ENCODE measurements around the gene TAF11L5.
"Not testable (repeated sequence)": the region's sequence is repeated elsewhere in the genome, so short reads cannot be mapped to it uniquely, and the experiment has no call there.

Gene TAF11L5

GRCh38 chr5:17524935-17525334, at the start of gene TAF11L5:
Gene TAF11L5, plus strand, starts transcription at chr5:17525235.
- not testable (repeated sequence) for DNase-seq (ENCODE audit: low read depth)

DNA sequence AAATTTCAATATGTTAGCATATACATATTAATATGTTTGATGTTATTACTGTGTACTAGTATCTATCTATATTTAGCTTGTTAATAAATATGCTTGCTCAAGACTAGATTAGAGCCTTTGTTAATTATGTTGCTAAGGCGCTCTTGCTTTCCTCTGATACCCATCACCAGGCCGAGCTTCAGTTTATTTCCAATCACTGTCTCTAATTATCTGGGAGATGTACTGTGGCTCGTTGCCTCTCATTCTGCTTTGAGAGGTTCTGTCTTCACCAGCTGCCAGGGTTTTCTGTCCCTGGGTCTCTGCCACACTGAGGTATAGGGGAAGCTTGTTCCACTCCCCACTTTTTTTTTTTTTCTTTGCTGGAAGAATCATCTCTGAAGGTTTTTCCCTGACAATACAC, 48.0 kb upstream of the TAF11L5 start:
- no peak for DNase-seq (ENCODE audit: low read depth)

DNA sequence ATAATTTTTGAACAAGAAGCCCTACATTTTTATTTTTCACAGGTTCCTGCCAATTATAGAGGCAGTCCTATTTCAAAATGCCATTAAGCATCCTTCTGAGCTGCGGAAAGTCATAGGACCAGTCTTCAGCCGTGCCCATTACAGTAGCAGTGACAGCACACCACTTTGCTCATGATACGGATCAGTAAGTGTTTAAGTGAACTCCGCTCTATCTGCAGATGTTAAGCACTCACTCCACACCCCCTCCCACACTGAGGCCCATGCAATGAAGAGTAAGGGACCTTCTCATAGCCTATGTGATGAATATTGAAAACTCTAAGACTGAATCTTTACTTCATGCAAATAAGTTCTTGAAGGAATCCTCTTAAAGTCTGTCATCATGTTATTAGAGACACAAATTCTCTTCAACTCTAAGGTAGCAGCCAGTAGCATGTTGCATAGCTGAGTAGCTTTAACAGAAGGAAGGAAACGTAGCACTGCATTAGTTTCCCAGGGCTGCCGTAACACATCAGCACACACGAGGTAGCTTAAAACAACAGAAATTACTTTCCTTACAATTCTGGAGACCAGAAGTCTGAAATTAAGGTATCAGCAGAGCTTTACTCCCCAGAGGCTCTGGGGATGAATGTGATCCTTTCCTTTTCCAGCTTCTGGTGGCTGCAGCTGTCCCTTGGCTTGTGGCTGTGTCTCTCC, 47.3 kb upstream of the TAF11L5 start:
- DNase-seq (ENCODE audit: low read depth), result no peak

GRCh38 chr5:17481378-17481777, 43.7 kb upstream of the TAF11L5 start:
- no peak for DNase-seq (ENCODE audit: low read depth)

DNA sequence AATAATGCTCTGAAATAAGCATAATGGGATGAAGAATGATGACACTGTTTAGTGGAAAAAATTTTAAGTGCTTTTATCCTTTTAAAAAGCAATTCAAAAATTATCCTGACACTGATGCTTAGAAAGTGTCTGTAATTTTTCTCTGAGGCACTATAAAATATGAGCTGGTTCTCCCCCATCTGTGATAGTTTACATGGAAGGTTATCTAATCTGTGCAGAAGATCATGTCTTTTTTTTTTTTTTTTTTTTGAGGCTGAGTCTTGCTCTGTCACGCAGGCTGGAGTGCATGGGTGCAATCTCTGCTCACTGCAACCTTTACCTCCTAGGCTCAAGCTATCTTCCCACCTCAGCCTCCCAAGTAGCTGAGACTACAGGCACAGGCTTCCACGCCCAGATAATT, 42.2 kb upstream of the TAF11L5 start:
- DNase-seq (ENCODE audit: low read depth), result no peak

DNA sequence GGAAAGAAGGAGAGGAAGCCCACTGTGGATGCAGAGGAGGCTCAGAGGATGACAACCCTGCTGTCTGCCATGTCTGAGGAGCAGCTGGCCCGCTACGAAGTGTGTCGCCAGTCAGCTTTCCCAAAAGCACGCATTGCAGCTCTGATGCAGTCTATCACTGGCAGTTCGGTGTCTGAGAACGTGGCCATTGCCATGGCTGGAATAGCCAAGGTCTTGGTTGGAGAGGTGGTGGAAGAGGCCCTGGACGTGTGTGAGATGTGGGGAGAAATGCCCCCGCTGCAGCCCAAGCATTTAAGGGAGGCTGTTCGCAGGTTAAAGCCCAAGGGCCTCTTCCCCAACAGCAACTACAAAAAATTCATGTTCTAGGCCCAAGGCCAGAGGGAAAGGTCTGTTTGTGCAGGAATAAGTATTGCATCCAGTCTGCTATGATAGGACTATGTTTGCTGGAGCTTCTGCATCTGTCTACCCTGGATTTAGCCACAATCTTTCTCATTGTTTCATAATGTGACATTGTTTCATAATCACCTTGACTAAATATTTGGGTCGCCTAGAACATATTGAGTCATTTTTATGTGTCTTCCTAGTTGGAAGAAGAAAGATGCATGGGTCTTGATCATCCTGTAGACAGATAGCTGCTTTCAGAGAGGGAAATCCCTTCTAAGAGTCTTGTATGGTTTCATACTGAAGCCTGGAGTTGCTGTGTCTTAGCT, 38.4 kb upstream of the TAF11L5 start:
- DNase-seq (ENCODE audit: low read depth), result not testable (repeated sequence)

- DNase-seq (ENCODE audit: low read depth), result no peak
These were observed 37.9 kb upstream of the TAF11L5 start for GRCh38 chr5:17487174-17487512.

DNA sequence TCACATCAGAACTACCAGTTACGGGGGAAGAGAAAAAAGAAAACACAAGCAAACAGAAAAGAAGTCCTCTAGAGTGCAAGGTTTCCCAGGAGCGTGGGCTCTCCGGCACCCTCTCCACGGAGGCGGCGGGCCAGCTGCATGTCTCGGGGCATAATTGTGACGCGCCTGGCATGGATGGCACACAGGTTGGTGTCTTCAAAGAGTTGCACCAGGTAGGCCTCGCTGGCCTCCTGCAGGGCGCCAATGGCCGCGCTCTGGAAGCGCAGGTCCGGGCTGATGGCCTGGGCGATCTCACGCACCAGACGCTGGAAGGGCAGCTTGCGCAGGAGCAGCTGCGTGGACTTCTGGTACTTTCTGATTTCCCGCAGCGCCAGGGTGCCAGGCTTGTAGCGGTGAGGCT, 33.8 kb upstream of the TAF11L5 start:
- not testable (repeated sequence) for DNase-seq (ENCODE audit: low read depth)

DNA sequence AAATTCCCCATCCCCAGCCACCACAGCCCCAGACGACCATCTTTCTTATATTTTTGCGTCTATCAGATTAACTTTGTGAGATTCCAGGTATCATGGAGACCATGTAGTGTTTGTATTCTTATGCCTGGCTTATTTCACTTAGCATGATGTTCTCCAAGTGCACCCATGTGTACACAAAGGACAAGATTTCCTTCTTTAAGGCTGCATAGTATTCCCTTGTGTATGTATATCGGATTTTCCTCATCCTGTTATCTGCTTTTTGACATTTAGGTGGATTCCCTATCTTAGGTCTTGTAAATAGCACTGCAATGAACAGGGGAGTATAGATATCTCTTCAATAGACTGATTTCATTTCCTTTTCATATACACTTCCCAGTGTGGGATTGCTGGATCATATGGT, 32.3 kb upstream of the TAF11L5 start:
- DNase-seq (ENCODE audit: low read depth), result no peak

- no peak for DNase-seq (ENCODE audit: low read depth)
These were observed 27.6 kb upstream of the TAF11L5 start for GRCh38 chr5:17497446-17497845.

DNA sequence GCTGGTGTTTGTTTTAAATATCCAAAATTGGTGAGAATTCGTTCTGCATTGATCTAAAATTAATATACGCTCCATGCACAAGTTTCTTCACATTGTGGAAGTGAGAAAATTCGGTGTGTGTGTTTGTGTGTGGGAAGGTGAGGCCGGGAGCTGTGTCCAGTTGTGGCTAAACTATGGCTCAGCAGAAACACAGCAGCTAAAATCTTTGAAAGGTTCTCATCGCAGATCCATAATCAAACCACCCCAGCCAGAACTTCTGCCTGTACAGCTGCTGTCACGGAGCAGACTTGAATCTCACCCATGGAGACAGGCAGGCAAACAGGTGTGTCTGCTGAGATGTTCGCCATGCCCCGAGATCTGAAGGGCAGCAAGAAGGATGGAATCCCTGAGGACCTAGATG, 27.1 kb upstream of the TAF11L5 start, which contains the start of gene TAF11L2:
Gene TAF11L2 (plus strand): TSS at position 301 of the 400 bp plus-strand sequence.
- DNase-seq (ENCODE audit: low read depth), result not testable (repeated sequence)

- no peak for DNase-seq (ENCODE audit: low read depth)
These were observed 13.2 kb upstream of the TAF11L5 start for GRCh38 chr5:17511775-17512325.

DNA sequence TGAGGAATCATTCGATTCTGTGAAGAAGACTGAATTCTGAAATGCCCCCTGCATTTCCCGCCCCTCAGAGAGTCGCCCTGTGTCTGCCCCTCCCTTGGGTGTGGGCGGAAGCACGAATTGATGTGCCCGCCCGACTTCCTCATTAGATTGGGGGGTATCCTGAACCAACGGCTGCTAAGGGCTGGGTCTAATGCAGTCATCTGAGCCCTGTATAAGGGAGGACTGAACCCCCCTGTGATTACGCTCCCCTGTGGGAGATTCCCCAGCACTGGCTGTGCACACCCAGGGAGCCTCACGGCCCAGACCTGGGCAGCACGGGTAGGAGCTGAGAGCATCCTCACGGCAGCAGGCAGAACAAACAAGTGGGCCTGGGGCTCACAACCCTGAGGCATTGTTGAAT, 7.5 kb upstream of the TAF11L5 start:
- DNase-seq (ENCODE audit: low read depth), result not testable (repeated sequence)

- DNase-seq (ENCODE audit: low read depth), result not testable (repeated sequence)
These were observed 7.0 kb upstream of the TAF11L5 start, which contains the start of gene TAF11L3 for GRCh38 chr5:17518067-17518466. Gene TAF11L3, plus strand, starts transcription at chr5:17518367.

- not testable (repeated sequence) for DNase-seq (ENCODE audit: low read depth)
These were observed 5.5 kb upstream of the TAF11L5 start for GRCh38 chr5:17519508-17519907.

GRCh38 chr5:17521501-17521900, 3.5 kb upstream of the TAF11L5 start, which contains the start of gene TAF11L4:
Gene TAF11L4, plus strand, starts transcription at chr5:17521801.
- DNase-seq (ENCODE audit: low read depth), result not testable (repeated sequence)

DNA sequence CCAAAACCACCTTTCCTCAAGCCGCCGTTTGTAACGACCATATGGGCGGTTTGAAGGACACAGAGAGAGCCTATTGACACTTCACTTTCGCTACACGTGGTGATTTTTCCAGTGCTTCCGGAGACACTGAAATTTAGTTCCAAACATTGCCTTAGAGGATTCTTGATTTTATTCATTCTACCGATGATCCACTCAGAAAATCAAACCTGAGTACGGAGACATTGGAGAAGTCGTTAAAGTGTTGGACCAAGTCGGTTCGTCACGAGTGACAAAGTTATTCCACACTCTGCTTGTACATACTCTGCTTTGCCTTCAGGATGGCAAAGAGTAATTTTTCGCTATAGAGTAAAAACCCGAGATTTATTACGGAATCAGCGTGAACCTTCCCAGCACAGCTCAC, 1.5 kb downstream of the TAF11L5 start:
- not testable (repeated sequence) for DNase-seq (ENCODE audit: low read depth)

GRCh38 chr5:17528369-17528768, 3.3 kb downstream of the TAF11L5 start, which contains the start of gene TAF11L6:
Gene TAF11L6, plus strand, starts transcription at chr5:17528669.
- DNase-seq (ENCODE audit: low read depth), result not testable (repeated sequence)

All from HS-5 (cell line).